HG03460 (cell line): ENCODE results near the gene CTNNA1.

Experiments used
- ATAC-seq: cut with Tn5 transposase; IDR thresholded peaks from one replicate; pipeline ENCODE4 v1.9.1; 2021; ENCODE audit not compliant: unreplicated experiment

Gene CTNNA1

DNA sequence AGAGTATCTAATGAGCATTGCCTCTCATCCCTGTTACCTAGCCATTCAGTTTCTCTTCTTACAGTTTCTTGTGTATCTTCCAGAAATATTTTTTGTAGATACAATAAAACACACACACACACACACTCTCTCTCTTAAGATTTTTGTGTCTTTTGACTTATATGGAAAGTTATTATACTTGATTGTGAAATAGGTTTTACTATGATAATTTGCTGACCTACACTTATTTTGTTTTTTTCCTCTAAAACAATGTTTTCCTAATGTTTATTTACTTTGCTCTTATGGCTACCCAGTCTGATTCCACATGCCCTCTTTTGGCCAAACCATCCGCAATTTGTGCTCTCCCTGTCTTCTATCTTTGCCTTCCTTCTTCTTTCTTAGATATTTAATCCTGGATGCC lies 96.7 kb downstream of the CTNNA1 start:
- no peak for ATAC-seq

DNA sequence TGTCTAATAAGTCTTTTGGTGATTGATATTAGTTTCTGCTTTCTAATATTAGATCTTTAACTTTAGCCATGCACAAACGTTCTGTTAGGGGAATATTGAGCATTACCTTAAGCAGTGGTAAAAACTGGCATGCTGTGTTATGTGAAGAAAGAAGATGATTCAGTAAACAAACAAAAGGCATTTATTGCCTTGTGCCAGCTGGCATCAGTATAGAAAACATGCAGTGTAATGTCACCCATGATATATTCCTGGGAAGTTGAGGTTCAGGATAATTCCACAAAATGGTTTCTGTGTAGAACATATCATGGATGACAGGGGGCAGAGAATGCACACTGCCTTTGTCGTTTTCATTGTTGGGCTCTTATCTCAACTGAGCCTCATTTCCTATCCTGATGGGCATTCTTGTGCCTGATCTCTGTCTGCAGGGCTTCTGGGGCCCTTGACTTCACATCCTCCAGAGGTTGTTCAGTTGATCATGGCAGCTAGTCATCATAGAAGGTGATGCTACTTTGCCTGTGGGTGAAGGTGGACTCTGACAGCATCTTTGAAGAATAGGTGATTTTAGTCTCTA lies 97.7 kb downstream of the CTNNA1 start:
- ATAC-seq: no peak

DNA sequence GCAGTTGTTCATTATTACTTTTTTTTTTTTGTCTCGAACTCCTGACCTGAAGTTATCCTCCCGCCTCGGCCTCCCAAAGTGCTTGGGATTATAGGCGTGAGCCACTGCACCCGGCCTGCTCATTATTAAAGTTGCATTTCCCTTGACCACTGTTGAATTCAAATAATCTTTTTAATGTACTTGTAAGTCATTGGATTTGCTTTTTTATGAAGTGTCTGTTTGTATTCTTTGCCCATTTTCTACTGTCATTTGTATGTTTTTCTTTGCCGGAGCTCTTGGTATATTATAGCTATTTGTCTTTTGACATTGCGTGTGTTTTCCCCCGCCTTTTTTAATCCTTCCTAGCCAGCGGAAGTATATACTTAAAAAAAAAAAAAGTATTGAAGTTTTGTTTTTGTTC lies 99.9 kb downstream of the CTNNA1 start:
- ATAC-seq: no peak

DNA sequence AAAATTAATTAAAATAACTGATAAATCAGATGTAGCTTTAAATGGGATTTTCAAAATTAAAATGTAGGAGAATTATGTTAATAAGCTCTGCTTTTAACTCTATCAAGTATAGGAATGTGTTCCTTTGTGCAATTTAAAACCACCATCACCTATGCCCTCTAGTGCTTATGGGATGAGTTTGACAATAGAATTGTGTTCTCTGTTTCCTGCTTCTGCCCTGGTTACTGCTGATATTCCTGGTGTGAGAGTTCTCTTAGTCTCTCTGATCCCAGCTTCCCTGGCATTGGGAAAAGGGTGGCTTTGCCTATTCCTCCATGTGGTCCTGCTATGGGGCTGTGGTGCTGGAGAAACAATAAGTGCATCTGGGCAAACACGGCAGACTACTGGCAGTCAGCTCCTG lies 113.8 kb downstream of the CTNNA1 start:
- ATAC-seq: no peak

DNA sequence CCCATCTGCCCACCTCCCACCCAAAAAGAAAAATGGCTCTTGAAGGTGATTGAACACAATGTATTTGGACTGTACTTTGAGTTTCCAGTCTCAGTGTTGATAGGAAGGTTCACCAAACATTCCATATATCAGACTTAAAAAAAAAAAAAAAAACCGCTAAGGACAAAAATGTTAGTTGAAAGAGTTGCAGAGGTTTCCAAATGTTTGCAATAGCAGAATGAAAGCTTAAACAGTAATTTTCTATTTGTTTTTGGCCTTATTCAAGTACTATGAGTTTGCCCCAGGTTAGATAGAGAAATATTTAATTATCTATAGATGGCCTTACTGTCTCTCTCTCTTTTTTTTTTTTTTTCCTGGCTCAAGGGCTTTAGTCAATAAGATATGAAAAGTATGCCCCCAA lies 115.8 kb downstream of the CTNNA1 start:
- ATAC-seq: no peak

DNA sequence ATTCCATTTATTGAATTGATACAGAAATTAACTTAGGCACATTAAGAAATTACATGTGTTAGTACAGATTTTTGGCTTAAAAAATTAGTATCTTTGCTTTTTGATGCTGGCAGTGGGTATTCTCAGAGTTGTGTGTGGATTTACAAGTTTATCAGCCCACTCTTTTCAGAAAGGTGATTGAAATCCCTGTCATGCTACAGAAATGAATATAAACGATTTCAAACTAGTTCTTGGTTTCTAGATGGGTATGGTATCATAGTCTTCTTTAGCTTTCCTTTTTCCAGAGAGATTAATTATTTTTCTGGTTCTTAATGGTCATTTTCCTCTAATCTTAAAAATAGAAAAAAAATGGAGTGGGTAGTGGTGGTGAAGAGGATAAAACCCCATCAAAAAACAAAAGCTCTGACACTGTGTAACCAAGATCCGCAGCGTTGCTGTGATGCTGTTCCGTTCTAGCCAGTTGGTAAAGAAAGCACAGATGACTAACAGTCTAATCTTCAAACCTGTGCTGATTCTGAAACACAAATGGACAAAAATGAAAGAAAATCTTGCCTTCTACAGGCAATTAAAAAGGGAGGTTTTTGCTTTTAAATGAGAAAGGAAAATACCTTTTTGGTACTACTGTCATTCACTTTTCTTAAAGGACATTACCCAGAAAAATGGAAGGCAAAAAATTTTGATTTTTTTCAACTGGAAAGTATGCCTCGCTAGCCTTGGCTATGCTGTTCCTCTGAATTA lies 116.7 kb downstream of the CTNNA1 start:
- no peak for ATAC-seq

DNA sequence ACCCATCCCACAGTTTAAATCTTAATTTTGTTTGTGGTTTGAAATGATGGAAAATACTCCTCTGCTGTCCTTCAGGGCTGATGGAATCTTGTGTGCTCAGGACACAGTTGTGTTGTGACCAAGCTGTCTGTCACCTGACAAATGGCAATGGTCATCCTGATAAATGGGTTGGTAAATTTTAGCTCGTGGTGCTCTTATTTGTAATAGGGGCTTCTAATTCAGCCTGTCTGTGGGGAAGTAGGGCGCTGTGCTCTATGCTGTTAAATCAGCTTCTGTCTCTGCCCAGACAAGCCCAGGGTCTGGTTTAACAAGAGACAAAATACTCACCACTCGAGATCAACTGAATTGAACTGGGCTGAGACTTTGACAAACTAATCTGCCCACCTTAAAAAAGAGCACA lies 117.4 kb downstream of the CTNNA1 start:
- ATAC-seq: no peak

DNA sequence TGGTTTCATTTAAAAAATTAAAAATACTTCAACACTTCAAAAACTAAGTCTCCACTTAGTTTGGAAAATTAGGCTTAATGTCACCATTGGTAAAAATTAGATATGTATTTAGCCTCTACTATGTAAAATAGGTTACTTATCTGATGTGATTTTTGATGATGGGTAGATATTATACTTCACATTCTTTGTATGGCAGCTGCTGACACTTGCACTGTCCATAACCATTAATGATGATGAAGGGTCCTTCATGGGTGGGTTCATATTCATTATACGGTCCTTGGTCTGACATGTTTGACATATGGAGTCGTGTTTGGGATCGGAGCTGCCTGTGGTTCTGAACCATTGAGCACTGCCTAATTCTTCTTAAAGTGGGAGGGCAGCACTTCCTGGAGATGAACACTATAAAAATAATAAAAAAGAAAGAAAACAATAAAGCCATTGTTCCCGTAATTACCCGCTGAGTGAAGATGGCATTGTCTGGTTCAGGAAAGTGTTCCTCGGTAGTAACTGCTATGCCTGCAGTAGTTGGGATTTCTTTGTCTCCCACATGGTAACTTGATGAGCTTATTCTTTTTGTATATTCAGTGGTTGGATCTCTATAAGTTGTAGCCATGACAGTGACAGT lies 119.7 kb downstream of the CTNNA1 start:
- ATAC-seq: no peak

DNA sequence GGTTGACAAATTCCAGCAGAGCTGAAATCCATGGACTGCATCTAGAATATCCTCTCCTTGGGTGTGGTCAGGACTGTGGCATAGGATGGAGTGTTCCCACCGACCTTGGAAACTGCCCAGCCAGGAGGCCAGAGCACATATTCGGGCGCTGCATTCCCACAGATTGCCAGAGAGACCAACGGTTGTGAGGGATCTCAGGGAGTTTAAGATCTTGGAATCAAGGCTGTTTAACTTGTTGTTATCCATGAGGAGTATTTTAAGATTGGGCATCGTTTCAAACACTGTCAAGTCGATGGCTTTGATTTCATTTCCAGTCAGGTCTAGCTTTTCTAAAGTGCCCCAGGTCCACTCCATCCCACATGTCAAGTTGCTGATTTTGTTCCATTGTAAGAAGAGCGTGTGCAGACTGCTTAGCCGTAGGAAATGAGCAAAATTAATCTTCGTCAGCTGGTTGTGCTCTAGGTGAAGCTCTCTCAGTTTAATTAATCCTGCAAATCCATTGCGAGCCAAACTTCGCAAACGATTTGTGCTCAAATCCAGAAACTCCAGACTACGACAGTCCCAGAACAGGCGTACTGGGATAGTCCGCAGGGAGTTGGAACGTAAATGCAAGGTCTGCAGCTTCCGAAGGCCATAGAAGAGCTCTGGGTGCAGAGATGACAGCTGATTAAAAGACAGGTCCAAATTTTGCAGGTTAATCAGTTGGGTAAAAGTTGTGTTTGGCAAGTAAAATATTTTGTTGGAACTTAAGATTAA lies 120.4 kb downstream of the CTNNA1 start:
- ATAC-seq: no peak

DNA sequence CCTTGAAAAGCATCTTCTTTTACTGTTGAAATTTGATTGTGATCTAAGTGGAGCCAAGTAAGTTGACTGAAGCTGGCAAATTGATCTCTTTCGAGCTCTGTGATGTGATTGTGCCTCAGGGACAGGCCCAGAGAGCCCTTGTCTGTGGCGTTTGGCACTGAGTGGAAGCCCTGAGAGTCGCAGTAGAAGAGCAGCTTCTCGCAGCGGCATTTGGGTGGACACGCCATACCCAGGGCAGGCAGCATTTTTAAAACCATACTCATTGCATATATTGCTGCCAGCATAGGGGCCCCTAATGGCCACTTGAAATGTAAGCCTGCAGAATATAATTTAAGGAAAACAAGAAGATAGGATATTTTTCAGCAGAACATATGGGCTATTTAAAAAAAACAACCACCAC lies 121.0 kb downstream of the CTNNA1 start:
- no peak for ATAC-seq

DNA sequence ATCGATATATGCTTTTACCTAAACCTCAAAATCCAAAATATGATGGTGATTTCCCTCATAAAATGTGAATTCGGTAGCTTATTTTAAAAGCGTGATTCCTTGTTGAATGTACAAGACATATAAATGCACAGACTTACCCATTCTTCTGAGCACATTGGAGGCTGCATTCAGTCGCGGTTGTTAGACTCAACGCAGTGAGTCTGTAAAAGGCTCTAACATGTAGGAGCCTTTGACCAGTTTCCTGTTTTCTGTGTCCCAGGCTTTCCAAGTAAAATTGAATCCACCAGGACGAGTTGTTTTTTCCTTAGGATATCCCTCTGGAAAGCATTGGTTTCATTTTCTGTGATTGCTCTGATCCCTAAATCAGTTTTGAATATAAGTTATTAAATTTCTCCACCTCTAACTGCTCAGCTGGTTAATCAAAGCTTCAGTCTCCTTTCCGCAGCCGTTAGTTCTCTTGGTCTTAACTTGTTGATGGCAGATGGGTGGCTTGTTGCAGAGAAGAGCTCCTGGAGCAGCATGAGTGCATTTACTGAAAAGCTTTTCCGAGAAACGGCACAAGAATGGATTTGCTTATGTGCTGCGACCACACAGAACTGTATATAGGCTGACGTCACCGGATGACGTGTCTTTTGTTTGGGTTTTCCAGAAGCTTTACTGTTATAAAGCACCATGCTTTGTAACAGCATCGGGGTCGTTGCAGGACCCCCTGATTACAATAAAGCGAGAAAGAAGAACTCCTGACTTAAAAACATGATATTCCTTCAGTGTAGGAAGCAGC lies 121.7 kb downstream of the CTNNA1 start, which contains the start of gene LRRTM2:
Gene LRRTM2 (minus strand): TSS at position 565 of the 781 bp plus-strand sequence. CDS start 424 bp downstream, at position 141.
- ATAC-seq: no peak

DNA sequence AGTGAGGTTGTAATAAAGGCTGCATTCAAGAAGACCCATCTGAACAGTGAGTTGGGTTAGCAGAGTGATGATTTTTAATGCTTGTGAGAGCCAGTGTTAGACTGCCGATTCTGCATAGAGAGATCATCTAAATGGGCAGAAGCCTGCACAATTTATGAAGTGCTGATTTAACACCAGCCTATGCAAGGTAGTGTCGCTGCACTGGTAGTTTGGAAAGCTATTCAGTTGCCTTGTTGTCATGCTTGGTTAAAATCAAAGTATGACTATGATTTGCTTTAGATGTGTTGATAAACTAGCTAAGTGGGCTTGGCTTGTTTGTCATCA lies 122.3 kb downstream of the CTNNA1 start:
- no peak for ATAC-seq

DNA sequence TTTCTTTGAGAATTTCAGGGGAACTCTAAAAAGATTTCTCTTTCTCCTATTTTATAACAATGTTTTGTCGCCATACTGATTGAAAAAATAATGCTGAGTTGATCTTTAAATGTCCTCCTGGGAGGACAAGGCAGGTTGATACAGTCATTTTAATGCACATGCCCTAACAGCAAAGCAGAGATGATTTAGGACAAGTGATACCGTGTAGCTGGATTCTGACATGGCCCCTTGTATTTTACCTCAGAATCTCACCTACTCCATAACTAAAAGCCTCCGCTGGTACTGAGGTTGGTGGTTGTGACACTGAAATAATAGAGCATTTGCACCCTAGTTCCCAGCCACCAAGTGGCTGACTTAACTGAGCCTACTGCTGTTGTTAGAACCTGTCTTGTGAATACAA lies 122.7 kb downstream of the CTNNA1 start:
- ATAC-seq: no peak

DNA sequence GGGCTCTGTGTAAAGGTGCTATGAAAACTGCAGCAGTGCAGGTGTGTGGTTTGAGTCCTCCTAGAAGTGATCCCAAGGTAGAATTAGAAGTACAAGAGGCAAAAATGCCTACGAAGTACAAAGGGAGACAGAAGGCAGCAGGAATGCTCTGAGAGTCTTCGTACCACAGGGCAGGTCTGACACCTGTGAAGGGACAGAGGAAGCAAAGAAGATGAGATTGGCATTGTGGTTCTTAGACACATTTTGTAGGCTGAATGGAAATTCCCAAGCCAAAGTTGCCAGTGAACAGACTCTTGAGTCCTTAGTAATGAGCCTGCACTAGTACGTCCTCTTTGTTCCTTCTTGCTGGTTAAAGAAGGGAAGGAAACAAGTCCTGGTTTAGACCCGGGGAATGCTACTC lies 123.6 kb downstream of the CTNNA1 start:
- no peak for ATAC-seq

DNA sequence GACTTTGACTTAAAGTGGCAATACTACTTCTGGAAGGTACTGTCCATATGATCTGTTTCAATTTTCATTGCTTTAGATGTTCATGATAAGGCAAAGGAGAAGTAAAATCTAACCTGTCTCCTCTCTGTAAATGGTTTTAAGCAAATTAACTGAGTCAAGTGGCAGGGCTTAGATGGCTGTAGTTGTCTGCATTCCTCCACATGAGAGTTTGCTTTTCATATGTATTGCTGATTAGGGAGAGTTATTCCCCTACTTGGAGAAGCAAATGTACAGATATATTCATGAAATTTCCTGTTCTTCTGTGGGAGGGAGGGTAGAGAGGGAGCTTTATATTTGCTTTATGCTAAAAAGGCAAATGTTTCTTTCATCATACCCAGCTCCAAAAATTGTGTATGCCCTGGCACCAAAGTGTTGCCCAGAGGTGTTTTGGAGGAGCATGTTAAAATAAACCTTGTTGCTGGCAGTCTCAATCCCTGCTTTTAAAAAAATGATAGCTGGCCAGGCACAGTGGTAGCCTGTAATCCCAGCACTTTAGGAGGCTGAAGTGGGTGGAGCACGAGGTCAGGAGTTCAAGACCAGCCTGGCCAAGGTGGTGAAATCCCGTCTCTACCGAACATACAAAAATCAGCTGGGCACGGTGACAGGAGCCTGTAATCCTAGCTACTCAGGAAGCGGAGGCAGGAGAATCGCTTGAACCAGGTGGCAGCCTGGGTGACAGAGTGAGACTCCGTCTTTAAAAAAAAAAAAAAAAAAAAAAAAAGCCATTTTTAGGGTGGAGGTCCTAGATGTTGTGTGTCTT lies 125.4 kb downstream of the CTNNA1 start:
- no peak for ATAC-seq

DNA sequence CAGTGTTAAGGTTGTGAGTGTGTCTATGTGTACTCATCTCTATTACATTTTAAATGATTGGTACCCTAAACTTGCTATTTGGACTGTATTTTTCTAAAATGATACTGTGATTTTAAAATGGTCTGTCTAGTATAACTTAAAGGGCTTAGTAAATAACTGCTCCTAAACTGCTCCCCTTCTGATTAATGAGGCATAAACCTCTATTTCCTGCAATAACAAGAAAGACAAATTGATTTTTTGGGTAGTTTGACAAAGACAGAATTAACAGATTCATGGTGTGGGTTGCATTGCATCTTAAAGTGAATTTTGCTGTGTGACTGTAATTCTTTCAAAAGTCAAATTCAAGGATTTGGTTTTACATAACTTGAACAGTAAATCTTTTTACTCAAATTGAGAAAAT lies 130.0 kb downstream of the CTNNA1 start:
- no peak for ATAC-seq

DNA sequence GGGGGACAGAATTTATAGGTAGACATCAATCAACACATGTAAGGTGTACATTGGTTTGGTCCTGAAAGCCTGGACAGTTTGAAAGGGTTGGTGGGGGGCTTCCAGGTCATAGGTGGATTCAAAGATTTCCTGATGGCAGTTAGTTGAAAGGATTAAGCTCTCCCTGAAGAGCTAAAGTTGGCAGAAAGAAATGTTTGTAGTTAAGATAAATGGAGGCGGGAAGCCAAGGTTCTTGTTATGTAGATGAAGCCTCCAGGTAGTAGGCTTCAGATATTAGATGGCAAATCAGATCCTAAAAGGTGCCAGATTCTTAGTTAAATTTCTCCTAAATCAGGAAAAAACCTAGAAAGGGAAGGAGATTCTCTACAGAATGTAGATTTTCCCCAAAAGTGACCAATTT lies 130.9 kb downstream of the CTNNA1 start:
- no peak for ATAC-seq

DNA sequence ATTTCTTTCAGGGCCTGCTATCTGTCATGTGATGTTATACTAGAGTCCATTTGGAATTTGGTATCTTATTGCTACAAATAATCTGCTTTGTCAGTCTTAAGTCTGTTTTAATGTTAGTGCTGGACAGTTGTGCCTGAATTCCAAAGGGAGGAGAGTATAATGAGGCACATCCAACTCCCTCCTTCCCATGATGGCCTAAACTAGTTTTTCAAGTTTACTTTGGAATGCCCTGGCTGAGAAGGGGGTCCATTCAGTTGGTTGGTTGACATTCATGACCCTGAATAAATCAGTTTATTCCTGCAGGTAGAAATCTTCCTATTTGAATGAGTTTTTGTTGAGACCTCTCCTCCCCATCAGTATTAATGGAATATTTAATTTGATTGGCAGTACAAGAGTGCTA lies 131.3 kb downstream of the CTNNA1 start:
- no peak for ATAC-seq

DNA sequence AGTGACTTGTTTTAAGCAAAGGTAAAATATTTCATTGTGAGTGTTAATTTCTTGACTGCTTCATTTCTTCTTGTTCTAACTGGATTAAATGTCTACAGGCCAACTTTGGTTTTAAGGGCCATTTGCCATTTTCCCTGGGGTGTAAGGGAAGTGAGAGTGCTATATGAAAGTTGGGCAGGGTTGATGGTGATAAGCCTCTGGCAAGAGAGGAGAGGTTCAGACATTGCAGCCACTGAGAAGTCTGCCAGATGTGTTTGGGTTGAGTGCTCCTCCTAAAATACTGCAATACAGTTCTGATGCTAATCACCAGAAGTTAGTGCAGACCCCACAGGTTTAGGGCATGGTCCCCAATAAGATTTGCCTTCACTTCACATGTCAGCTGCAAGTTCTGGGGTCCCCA lies 136.8 kb downstream of the CTNNA1 start:
- ATAC-seq: no peak

DNA sequence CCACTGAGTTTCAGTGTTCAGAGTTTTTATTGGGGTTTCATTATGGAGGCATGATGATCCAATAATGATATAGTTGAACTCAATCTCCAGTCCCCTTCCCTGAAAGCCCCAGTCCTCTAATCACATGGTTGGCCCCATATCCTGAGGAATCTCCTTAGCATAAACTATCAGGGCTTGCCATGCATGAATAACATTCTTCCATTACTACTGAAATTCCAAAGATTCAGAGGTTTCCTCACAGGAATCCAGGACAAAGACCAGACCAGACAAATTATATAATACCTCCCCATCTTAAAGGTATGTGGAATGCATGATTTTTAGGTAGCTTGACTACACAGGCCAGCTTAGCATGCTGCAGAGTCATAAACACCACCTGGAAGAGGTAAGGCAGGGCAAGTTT lies 137.4 kb downstream of the CTNNA1 start:
- ATAC-seq: no peak
